Superior temporal gyrus (tissue), 1 donor: Measurements from ENCODE around the gene NCK1.
"Not testable (repeated sequence)": the region's sequence is repeated elsewhere in the genome, so short reads cannot be mapped to it uniquely, and the experiment has no call there.

Experiments
- DNase-seq: peaks from one replicate; pipeline ENCODE4 v3.0.0-alpha.2; 2016; ENCODE audit errors: extremely low spot score

Gene NCK1

DNA sequence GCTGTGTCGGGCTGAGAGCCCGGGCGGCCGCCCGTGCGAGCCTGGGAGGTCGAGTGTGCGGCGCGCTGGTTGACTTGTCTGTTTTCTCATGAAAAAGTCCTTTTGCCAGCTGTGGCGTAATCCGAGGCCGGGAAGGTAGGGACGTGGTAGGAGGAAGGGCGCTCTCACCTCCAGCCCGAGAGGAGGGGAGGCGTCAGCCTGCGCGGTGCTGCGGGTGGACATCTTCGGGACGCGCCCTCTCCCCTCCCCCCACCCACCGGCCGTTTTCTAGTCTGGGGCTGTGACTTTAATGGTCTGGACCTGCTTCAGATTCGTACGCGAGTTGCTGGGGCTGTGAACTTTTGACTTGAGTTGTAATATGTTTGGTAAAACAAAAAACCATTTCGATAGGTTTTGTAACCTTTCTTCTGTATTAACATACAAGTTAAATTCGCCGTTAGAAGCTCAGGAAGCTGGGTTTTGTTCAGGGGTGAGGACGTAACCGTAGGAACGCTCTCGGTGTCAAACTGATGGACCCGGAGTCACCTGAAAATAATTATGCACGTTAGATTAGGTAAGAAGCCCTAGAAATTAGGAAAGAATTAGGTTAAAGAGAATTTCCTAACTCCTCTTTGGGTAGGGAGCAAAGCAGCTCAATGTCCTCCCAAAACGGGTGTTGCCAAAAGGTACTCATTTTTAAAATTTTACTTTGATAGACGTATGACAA is 762 bp downstream of the NCK1 start:
- no peak for DNase-seq

DNA sequence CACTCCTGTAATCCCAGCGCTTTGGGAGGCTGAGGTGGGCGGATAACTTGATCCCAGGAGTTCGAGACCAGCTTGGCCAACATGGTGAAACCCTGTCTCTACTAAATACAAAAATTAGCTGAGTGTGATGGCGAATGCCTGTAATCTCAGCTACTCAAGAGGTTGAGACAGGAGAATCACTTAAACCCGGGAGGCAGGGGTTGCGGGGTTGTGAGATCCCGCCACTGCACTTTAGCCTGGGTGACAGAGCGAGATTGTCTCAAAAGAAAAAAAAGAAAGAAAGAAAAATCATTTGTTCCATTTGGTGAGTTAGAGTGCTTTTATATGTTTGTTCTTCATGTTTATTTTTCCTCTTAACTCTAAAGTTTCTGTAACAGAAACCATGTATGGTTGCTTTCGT is 7.3 kb downstream of the NCK1 start:
- no peak for DNase-seq

DNA sequence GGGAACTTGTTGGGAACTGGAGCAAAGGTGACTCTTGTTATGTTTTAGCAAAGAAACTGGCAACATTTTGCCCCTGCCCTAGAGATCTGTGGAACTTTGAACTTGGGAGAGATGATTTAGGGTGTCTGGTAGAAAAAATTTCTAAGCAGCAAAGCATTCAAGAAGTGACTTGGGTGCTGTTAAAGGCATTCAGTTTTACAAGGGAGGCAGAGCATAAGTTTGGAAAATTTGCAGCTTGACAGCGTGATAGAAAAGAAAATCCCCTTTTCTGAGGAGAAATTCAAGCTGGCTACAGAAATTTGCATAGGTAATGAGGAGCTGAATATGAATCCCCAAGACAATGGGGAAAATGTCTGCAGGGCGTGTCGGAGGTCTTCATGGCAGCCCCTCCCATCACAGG is 10.2 kb downstream of the NCK1 start:
- DNase-seq = not testable (repeated sequence)

DNA sequence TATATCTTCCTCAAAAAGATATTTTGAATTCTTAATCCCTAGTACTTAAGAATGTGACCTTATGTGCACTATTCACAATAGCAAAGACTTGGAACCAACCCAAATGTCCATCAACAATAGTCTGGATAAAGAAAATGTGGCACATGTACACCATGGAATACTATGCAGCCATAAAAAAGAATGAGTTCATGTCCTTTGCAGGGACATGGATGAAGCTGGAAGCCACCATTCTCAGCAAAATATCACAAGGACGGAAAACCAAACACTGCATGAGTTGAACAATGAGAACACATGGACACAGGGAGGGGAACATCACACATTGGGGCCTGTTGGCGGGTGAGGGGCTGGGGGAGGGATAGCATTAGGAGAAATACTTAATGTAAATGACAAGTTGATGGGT is 17.5 kb downstream of the NCK1 start:
- not testable (repeated sequence) for DNase-seq

DNA sequence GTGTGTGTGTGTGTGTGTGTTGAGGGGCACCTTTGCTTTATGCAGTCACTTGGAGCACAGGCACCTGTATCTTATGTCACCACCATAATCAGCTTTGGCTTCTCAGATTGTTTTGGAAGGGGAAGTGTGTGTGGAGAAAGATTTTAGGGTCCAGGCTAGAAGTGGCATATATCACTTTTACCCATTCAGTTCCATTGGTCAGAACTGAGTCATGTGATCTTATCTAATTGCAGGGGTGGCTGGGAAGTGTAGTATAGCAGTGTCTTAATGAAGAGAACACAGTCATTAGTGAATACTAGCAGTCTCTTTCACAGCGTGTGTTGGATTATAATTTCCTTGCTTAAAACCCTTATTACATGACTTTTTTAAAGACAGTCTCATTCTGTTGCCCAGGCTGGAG is 20.6 kb downstream of the NCK1 start:
- DNase-seq = no peak

DNA sequence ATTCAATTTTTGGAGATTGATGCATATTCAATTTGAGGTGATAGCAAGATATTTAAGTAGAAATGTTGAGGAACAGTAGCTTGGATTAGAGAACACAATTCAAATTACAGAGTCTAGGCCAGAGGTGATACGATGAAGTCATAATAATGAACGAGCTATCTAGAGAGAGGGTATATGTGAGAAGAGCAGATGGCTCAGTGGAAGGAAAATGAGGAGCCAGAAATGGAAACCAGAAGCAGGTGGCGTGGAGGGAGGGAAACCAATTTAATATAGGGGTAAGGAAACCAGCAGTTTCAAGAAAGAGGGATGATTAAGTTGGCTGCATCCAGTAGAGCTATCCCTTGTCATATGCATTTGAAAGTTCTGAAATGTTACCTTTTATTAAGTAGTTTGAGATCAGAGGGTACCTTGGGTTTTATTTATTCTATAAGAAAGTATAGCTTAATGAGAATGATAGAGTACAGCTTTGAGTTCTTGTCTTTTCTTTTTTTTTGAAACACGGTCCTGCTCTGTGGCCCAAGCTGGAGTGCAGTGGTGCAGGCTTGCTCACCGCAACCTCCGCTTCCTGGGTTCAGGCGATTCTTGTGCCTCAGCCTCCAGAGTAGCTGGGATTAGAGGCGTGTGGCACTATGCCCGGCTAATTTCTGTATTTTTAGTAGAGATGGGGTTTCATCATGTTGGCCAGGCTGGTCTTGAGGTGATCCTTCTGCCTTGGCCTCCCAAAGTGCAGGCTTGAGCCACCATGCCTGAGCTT is 22.1 kb downstream of the NCK1 start:
- DNase-seq = no peak

DNA sequence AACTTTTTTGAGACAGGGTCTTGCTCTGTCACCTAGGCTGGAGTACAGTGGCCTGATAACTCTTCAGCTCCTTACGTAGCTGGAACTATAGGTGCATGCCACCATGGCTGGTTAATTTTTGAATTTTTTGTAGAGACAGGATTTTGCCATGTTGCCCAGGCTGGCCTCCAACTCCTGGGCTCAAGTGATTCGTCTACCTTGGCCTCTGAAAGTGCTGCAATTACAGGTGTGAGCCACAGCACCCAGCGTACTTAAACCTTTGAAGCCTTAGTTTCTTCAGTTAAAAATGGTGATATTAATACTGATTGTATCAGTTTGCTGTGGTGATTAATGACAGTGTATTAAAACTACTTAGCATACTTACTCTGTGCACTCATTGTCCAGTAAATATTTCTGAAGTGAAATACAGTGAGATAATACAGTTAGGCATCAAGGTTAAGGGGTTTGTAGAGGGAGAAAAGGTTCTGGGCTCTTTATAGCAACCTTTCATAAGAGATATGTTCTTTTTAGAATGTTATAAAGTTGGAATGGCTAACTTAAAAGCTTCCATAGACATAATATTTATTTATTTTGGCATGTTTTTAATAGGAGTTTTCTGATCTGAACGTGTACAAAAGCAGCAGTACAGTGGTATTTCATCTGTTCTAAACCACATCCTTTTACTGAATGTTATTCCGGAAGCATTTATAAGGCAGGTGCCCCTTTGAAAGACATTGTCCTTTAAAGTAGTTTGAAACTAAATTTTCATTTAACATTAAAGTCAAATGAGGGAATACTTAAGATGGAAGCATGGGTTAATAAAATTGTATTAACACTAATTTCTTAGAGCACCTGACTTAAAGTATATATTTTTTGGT is 23.6 kb downstream of the NCK1 start:
- no peak for DNase-seq

DNA sequence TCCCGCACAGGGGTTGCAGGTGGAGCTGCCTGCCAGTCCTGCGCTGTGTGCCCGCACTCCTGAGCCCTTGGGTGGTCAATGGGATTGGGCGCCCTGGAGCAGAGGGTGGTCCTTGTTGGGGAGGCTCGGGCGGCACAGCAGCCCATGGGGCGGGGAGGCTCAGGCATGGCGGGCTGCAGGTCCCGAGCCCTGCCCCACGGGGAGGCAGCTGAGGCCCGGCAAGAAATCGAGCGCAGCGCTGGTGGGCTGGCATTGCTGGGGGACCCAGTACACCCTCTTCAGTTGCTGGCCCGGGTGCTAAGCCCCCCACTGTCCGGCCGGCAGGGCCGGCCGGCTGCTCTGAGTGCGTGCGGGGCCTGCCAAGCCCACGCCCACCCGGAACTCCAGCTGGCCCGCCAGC is 27.9 kb downstream of the NCK1 start:
- no peak for DNase-seq

DNA sequence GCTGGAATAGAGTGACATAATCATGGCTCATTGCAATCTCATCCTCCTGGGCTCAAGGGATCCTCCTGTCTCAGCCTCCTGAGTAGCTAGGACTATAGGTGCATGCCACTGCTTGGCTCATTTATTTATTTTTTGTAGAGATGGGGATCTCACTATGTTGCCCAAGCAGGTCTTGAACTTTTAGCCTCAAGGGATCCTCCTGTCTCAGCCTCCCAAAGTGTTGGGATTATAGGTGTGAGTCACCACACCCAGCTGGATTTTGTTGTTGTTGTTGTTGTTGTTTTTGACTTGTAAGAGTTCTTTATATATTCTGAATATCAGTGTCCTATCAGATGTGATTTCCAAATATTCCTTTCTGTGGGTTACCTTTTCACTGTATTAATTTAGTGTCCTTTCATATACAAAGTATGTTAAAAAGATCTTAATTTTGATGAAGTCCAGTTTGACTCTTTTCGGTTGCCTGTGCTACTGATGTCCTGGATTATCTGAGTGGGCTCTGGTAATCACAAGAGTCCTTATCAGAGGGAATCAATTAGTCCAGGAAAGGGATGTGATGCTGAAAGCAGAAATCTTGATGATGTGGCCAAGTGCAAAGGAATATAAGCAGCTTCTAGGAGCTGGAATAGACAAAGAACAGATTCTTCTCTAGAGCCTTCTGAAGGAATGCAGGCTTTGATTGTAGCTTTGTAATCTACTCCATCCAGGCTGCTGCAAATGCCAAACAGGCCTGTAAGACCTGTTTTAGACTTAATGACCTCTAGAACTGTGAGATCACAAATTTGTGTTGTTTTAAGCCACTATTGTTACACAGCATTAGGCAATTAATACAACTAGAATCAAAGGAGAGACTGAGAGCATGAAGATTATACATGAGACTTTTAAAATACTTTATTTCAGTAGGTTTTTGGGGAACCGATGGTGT is 30.2 kb downstream of the NCK1 start:
- no peak for DNase-seq

DNA sequence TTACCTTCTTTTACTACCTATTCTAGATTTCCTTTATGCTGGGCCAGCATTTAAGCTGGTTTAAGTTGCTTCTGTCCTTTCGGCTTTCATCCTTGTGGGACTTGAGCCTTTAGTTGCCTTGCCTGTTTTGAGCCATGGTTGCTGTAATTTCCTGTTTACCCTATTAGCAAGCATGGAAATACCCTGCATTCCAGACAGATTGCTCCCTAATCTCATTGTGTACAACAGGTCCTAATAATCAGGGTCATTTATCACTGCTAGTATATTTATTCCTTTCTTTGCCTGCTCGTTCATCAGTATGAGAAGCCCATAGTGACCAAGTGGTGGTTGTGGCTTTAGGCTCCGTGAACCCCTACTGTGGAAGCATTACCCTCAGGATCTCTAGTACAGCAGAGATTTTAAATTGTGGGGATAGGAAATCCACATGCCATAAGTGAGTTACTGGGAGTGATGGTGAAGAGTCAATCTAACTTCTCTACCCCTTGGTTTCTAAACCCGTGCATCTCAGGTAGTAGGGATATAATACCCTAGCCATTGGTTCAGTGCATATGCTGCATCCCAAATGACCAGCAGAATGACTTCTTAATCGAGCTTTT is 31.9 kb downstream of the NCK1 start:
- no peak for DNase-seq

DNA sequence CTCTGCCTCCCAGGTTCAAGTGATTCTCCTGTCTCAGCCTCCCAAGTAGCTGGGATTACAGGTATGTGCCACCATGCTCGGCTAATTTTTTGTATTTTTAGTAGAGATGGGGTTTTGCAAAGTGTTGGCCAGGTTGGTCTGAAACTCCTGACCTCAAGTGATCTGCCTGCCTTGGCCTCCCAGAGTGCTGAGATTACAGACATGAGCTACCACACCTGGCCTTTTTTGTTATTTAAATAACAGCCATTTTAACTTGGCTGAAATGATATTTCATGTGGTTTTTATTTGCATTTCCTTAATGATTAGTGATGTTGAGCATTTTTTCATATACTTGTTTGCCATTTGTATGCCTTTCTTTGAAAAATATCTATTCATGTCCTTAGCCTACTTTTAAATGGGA is 35.2 kb downstream of the NCK1 start:
- not testable (repeated sequence) for DNase-seq

DNA sequence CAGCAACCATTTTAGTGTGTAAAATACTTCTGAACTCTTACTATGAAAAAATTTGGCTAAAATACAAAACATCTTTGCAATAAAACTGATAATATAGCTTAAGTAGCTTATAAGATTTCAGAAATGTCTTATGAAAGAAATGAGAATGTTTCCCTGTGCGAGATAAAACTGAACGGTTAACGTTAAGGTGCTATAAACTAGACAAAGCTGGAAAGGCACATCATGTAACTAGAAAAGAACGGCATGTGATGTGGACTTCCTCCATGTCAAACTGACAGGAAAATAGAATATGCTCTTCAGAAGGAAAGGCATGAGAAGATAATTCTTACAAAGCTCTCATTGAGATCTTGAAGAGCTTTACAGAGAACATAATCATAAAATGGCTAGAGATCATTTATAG is 36.5 kb downstream of the NCK1 start:
- DNase-seq = no peak

DNA sequence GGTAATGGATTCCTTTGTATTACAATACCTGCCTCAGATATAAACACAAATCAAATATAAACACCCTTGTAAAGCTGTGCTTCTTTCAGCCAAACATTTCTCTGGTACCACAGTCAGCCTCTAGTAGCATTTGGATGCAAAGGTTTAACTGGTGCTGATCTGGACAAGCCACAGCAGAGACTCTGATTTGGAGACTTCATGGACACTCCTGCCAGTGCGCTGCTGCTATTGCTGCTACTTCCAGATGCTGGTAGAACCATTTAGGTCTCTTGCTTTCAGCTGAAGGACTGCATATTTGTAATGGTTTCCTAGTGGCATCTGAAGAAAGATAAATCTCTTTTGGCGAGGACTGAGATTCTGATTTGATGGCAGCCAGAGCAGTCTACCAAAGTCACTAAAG is 36.9 kb downstream of the NCK1 start:
- no peak for DNase-seq

DNA sequence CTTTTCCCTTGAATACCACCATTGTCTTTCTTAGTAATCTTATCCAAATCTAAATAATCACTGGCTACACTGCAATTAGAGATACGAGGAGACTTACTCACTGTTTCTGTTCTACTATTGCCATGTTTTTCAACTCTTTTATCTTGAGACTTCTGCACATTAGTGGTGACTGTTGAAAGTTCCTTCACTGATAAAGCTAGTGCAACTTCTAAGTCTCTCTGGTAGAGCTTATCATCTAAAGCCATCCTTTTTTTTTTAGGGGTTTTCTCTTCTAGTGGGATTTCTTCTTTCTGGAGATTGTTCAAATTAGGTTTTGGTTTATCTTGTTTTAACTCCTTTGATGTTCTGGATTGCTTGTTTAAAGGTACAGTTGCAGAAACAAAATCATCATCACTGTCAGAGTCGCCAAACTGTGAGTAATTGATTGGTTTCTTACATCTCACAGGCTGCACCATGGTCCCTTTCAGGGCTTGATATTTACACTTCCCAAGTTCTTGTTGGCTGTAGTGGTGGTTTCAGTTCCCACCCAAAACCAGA is 37.7 kb downstream of the NCK1 start:
- DNase-seq = no peak

DNA sequence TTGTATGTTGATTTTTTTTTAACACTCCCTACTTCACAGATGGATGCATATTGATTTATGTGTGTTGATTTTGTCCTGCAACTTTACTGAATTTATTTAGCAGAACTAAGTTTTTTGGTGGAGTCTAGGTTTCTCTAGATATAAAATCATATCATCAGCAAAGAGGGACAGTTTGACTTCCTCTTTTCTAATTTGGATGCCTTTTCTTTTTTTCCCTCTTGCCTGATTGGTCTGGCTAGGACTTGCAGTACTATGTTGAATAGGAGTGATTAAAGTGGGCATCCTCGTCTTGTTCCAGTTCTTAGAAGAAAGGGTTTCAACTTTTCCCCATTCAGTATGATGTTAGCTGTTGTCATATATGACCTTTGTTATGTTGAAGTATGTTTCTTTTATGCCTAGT is 38.7 kb downstream of the NCK1 start:
- DNase-seq = not testable (repeated sequence)

DNA sequence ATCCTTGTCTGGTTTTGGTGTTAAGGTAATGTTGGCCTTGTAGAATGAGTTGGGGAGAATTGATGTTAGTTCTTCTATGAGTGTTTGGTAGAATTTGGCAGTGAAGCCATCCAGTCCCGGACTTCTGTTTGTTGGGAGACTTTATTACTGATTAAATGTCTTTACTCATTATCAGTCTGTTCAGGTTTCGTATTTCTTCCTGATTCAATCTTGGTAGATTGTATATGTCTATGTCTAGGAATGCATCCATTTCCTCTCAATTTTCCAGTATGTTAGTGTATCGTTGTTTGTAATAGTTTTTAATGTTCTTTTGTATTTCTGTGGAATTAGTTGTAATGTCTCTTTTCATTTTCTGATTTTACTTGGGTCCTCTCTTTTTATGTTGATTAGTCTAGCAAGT is 39.4 kb downstream of the NCK1 start:
- no peak for DNase-seq

DNA sequence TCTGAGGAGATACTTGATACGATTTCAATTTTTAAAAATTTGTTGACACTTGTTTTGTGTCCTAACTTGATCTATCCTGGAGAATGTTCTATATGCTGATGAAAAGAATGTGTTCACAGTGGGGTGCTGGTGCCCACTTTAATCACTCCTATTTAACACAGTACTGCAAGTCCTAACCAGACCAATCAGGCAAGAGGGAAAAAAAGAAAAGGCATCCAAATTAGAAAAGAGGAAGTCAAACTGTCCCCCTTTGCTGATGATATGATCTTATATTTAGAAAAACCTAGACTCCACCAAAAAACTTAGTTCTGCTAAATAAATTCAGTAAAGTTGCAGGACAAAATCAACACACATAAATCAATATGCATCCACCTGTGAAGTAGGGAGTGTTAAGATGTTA is 40.5 kb downstream of the NCK1 start:
- not testable (repeated sequence) for DNase-seq

DNA sequence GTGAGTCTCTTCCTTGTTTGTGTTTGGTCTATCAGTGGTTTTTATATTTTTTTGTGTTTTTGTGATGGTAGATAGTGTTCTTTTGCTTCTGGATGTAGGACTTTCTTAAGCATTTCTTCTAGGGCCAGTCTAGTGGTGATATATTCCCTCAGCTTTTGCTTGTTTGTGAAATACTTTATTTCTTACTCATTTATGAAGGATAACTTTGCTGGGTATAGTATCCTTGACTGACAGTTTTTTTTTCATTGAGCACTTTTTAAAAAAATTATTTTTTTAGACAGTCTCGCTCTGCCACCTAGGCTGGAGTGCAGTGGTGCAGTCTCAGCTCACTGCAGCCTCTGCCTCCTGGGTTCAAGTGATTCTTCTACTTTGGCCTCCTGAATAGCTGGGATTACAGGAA is 41.9 kb downstream of the NCK1 start:
- no peak for DNase-seq

DNA sequence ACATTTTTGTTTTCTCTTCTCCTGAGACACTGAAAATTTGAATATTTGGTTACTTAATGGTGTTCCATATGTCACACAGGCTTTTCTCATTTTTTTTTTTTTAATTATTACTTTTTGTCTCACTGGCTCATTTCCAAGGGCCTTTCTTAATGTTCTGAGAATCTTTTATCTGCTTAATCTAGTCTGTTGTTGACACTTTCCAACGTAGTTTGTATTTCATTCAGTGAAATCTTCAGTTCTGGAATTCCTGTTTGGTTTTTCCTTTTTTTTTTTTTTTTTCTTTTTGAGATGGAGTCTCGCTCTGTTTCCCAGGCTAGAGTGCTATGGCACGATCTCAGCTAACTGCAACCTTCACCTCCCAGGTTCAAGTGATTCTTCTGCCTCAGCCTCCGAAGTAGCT is 42.7 kb downstream of the NCK1 start:
- no peak for DNase-seq

DNA sequence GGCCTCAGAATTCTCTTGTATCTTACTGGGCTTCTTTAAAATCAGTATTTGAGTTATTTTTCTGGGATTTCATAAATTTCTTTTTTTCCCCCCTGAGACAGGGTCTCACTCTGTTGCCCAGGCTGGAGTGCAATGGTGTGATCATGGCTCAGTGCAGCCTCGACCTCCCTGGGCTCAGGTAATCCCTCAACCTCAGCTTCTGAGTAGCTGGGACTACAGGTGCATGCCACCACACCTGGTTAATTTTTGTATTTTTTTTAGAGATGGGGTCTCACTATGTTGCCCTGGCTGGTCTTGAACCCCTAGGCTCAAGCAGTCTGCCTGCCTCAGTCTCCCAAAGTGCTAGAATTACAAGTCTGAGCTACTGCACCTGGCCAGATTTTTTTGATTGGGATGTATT is 43.5 kb downstream of the NCK1 start:
- DNase-seq = no peak

DNA sequence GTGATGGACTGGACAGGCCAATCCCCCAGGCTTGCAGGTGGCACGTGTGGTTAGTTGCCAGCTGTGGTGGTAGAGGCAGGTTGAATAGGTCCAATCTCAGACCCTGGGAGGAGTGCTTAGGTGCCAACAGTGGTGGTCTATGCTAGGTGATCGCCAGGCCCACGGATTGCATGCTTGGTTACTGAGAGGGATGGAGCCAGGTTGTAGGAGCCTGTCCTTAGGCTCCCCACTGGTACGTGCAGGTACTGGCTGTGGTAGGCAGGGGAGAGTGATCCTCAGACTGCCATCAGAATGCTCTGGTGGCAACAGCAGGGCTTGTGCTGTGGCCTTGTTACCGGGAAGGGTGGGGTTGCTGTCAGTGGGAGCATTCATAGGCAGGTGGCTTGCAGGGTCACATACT is 44.7 kb downstream of the NCK1 start:
- DNase-seq = no peak
